Neuron (in vitro differentiated cells): ENCODE measurements around the gene LTA.

Source experiments
- H2AFZ ChIP-seq: one replicate; pipeline ENCODE4 v1.6.1; 2013; ENCODE audit warnings: low read depth, mild to moderate bottlenecking, inconsistent platforms, low read length, moderate library complexity
- H3K27me3 ChIP-seq: one replicate; pipeline ENCODE4 v1.6.1; 2013; ENCODE audit warnings: low read length; ENCODE audit not compliant: insufficient read depth
- H3K36me3 ChIP-seq: one replicate; pipeline ENCODE4 v1.6.1; 2013; ENCODE audit warnings: low read length; ENCODE audit not compliant: insufficient read depth
- H3K4me1 ChIP-seq: one replicate; pipeline ENCODE4 v1.6.1; 2013; ENCODE audit warnings: low read length; ENCODE audit not compliant: insufficient read depth
- H3K4me3 ChIP-seq: 2 replicates; pipeline ENCODE4 v1.5.1; 2013; ENCODE audit warnings: mild to moderate bottlenecking, low read length, moderate library complexity
- H3K9me3 ChIP-seq: one replicate; pipeline ENCODE4 v1.6.1; 2013; ENCODE audit warnings: low read length

Gene LTA, protein sequence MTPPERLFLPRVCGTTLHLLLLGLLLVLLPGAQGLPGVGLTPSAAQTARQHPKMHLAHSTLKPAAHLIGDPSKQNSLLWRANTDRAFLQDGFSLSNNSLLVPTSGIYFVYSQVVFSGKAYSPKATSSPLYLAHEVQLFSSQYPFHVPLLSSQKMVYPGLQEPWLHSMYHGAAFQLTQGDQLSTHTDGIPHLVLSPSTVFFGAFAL

DNA sequence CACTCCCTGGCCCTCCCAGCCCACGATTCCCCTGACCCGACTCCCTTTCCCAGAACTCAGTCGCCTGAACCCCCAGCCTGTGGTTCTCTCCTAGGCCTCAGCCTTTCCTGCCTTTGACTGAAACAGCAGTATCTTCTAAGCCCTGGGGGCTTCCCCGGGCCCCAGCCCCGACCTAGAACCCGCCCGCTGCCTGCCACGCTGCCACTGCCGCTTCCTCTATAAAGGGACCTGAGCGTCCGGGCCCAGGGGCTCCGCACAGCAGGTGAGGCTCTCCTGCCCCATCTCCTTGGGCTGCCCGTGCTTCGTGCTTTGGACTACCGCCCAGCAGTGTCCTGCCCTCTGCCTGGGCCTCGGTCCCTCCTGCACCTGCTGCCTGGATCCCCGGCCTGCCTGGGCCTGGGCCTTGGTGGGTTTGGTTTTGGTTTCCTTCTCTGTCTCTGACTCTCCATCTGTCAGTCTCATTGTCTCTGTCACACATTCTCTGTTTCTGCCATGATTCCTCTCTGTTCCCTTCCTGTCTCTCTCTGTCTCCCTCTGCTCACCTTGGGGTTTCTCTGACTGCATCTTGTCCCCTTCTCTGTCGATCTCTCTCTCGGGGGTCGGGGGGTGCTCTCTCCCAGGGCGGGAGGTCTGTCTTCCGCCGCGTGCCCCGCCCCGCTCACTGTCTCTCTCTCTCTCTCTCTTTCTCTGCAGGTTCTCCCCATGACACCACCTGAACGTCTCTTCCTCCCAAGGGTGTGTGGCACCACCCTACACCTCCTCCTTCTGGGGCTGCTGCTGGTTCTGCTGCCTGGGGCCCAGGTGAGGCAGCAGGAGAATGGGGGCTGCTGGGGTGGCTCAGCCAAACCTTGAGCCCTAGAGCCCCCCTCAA, at the start of gene LTA:
LTA (plus strand) TSS at position 249 of the 871 bp plus-strand sequence; CDS start at position 703, 454 bp downstream.
- Histone ChIP-seq H3K4me1 (peaks cover 9% of the 10 kb centered on the region), H3K4me3 (no peak within 1 kb of the TSS), H3K27me3 (peaks cover 18% of the 10 kb centered on the region), H3K36me3 (no peaks in the 10 kb centered on the region), H2AFZ (no peak within 1 kb of the TSS), H3K9me3 (no peaks in the 10 kb centered on the region)

DNA sequence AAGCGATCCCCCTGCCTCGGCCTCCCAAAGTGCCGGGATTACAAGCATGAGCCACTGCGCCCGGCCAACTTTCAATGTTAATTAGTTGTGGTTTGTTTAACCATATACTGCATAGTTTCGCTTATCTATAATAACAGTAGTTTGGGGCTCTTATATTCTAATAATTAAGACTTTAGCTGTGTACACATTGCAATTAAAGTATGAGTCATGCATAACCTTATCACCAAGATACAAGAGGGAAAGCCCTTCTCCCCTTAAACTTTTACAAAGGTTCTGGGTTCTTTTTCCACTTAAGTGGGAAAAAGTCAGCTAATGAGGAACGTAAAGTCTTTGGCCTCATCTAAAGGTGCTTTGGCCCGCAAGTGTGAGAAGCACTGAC, 46.5 kb upstream of the LTA start:
- no peak overlapping the region for H3K4me3 ChIP-seq

DNA sequence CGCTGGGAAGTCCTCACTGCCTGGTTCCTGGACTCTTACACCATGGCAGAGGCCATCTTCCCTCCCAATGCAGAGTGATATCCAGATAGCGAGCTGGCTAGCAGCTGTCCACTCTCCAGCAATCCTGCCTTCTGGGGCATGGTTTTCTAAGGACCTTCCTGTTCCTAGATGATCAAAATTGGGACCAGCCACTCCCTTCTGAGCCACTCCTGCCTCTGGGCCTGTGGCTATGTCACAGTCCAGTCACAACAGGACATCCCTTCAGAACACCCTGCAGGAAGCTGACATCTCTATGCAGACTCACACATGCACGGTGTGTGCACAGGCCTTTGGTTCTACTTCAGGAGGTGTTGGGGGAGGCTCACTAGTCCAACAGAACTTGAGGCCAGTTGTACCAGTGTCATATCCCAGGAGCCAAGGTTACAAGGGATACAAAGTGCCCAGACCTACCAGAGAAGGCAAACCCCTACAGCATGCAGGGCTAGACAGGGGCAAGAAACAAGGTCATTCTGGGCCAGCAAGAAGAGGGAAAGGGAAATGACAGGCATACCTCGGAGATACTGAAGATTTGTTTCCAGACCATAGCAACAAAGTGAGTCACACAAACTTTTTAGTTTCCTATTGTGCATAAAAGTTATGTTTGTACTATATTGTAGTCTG, 46.0 kb upstream of the LTA start:
- H3K9me3 ChIP-seq: no peaks in the 10 kb centered on the region
- H3K36me3 ChIP-seq: peaks cover 12% of the 10 kb centered on the region
- no peak overlapping the region for H3K4me3 ChIP-seq
- H2AFZ ChIP-seq: no peak overlapping the region
- no peaks in the 10 kb centered on the region for H3K27me3 ChIP-seq
- H3K4me1 ChIP-seq: no peaks in the 10 kb centered on the region

More for the DNA sequence above, 46.5 kb upstream of the LTA start:
- H3K9me3 ChIP-seq: no peaks in the 10 kb centered on the region
- no peaks in the 10 kb centered on the region for H3K4me1 ChIP-seq
- no peaks in the 10 kb centered on the region for H3K27me3 ChIP-seq
- H2AFZ ChIP-seq: no peak overlapping the region
- H3K36me3 ChIP-seq: peaks cover 7% of the 10 kb centered on the region

DNA sequence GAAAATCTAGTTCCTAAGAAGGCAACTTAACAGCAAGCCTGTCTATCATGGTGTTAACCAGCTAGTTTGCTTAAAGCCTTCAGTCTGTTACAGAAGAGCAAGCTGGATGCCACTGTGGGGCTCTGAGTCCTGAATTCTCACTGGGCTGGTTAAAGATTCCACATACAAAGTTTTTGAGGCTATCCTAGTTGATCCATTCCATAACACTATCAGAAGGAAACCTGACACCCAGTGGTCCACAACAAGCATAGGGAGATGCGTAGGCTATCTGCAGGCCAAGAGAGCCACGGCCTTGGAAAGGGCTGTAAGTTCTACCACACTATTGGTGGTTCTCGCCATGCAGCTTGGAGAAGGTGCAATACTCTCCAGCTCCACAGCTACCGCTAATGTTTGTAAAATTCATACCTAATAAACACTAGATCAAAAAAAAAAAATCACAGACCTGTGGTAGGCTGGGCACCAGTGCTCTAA, 43.7 kb upstream of the LTA start:
- Histone ChIP-seq H3K4me3 (no peak overlapping the region), H3K36me3 (peaks cover 34% of the 10 kb centered on the region), H3K27me3 (no peaks in the 10 kb centered on the region), H3K9me3 (no peaks in the 10 kb centered on the region), H2AFZ (no peak overlapping the region), H3K4me1 (no peaks in the 10 kb centered on the region)

DNA sequence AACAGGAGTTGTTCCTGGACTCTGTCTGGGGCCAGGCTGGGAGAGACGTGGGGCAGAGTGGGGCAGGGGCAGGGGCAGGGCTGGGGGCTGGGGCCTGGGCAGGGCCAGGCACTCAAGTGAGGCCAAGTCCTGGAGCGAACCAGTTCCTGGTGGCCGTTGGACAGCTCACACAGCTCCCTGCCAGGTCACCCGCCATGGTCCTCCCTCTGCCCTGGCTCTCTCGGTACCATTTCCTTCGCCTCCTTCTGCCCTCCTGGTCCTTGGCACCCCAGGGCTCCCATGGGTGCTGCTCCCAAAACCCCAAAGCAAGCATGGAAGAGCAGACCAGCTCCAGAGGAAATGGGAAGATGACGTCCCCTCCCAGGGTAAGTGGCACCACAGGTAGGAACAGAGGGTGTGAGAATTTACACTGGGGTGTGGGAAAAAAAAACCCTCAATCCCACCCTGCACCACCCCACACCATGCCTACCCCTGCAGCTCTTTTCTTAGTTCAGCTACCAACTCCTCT, 43.2 kb upstream of the LTA start, which contains the start of gene MCCD1:
MCCD1 (plus strand) TSS at position 142 of the 508 bp plus-strand sequence; CDS start at position 195, 53 bp downstream.
- Histone ChIP-seq H3K4me3 (no peak within 1 kb of the TSS), H3K9me3 (no peaks in the 10 kb centered on the region), H3K36me3 (peaks cover 40% of the 10 kb centered on the region), H3K27me3 (no peaks in the 10 kb centered on the region), H2AFZ (no peak within 1 kb of the TSS), H3K4me1 (no peaks in the 10 kb centered on the region)

- Histone ChIP-seq H3K9me3 (no peaks in the 10 kb centered on the region), H2AFZ (no peak overlapping the region), H3K4me3 (no peak overlapping the region), H3K36me3 (peaks cover 46% of the 10 kb centered on the region), H3K27me3 (no peaks in the 10 kb centered on the region), H3K4me1 (no peaks in the 10 kb centered on the region)
These were observed 42.5 kb upstream of the LTA start for GRCh38 chr6:31529329-31530150.

- Histone ChIP-seq H2AFZ (no peak overlapping the region), H3K4me3 (no peak overlapping the region), H3K27me3 (no peaks in the 10 kb centered on the region), H3K9me3 (no peaks in the 10 kb centered on the region), H3K36me3 (peaks cover 57% of the 10 kb centered on the region), H3K4me1 (no peaks in the 10 kb centered on the region)
These were observed 41.4 kb upstream of the LTA start for GRCh38 chr6:31530659-31531058.

DNA sequence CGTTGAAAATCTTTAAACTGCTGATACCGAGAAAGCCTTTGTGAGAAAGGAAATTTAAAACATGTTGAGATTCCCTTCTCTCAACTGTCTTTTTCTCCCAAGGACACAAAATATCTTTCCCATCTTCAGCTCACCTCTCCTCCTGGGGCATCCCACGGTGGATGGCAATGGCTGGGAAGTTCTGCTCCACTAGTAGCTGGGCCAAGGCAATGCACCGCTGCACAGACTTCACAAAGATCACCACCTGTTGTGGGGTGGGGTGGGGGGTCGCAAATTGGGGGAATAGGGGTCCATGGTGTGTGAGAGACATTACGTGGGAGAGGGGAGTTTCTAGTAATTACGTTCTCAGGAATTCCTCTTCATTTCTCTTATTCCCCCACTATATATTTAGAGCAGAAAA, 40.9 kb upstream of the LTA start:
- Histone ChIP-seq H2AFZ (no peak overlapping the region), H3K36me3 (peaks cover 63% of the 10 kb centered on the region), H3K9me3 (no peaks in the 10 kb centered on the region), H3K4me1 (no peaks in the 10 kb centered on the region), H3K4me3 (no peak overlapping the region), H3K27me3 (no peaks in the 10 kb centered on the region)

GRCh38 chr6:31531771-31532643, 40.1 kb upstream of the LTA start:
- Histone ChIP-seq H3K27me3 (no peaks in the 10 kb centered on the region), H2AFZ (no peak overlapping the region), H3K9me3 (no peaks in the 10 kb centered on the region), H3K4me1 (no peaks in the 10 kb centered on the region), H3K4me3 (no peak overlapping the region), H3K36me3 (peaks cover 70% of the 10 kb centered on the region)

DNA sequence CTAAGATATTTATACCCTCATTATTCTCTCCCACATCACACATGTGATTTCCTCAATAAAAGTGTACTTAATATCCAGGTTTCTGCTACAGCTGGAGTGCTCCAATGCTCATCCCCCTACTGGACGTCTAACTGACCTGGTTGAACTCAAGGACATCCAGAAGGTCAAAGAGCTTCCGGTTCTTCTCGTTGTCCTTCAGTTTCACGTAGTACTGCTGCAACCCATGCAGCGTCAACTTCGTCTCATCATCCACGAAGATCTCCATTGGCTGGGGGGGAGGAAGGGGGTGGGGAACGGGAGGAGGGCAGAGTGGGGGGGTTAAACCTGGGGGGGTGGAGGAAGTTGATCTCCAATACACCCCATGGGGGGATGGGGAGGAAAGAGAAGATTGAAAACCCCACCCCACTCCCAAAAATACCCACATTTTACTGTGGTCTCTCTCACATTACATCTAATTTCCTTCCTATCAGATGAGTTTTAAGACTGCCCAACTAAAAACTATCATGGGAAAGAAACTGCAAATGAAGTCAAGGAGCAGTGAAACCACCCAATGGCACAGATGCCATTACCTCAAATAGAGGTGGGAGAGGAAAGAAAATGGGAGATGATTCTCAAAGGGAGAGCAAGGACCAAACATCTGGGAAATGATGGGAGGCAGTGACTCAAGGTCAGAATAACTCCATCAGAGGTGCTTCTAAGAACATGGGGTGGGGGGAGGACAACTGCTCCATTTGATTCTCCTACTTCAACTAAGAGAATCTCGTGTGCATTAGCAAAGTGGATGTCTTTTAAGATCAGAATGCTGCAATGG, 39.2 kb upstream of the LTA start:
- Histone ChIP-seq H3K27me3 (no peaks in the 10 kb centered on the region), H3K36me3 (peaks cover 76% of the 10 kb centered on the region), H3K4me1 (no peaks in the 10 kb centered on the region), H3K9me3 (no peaks in the 10 kb centered on the region), H2AFZ (no peak overlapping the region), H3K4me3 (no peak overlapping the region)

GRCh38 chr6:31533455-31533841, 38.6 kb upstream of the LTA start:
- Histone ChIP-seq H3K9me3 (no peaks in the 10 kb centered on the region), H3K4me1 (peaks cover under 1% of the 10 kb centered on the region), H2AFZ (no peak overlapping the region), H3K4me3 (no peak overlapping the region), H3K36me3 (peaks cover 81% of the 10 kb centered on the region), H3K27me3 (no peaks in the 10 kb centered on the region)
